Ishikawa (cell line): ENCODE data around the gene SRP14.

ENCODE experiments used
- CEBPB ChIP-seq: IDR thresholded peaks from 2 replicates; pipeline ENCODE4 v1.6.1; 2012
- CREB1 ChIP-seq: IDR thresholded peaks from 2 replicates; pipeline ENCODE4 v1.6.1; 2012; ENCODE audit warnings: low read depth
- EGR1 ChIP-seq: IDR thresholded peaks from 2 replicates; pipeline ENCODE4 v1.6.1; 2012
- EP300 ChIP-seq: IDR thresholded peaks from 2 replicates; pipeline ENCODE4 v1.6.1; 2012; ENCODE audit warnings: borderline replicate concordance
- FOXM1 ChIP-seq: IDR thresholded peaks from 2 replicates; pipeline ENCODE4 v1.6.1; 2012; ENCODE audit warnings: low read depth, borderline replicate concordance
- MAX ChIP-seq: IDR thresholded peaks from 2 replicates; pipeline ENCODE4 v1.6.1; 2012
- NFIC ChIP-seq: IDR thresholded peaks from 2 replicates; pipeline ENCODE4 v1.6.1; 2012
- RAD21 ChIP-seq: IDR thresholded peaks from 2 replicates; pipeline ENCODE4 v1.6.1; 2012; ENCODE audit warnings: low read depth
- REST ChIP-seq: IDR thresholded peaks from 2 replicates; pipeline ENCODE4 v1.6.1; 2012; ENCODE audit warnings: low read depth, mild to moderate bottlenecking
- TAF1 ChIP-seq: IDR thresholded peaks from 2 replicates; pipeline ENCODE4 v1.6.1; 2012; ENCODE audit warnings: low read depth, mild to moderate bottlenecking
- TCF12 ChIP-seq: IDR thresholded peaks from 2 replicates; pipeline ENCODE4 v1.6.1; 2012; ENCODE audit warnings: low read depth
- TEAD4 ChIP-seq: IDR thresholded peaks from 2 replicates; pipeline ENCODE4 v1.6.1; 2012
- USF1 ChIP-seq: IDR thresholded peaks from 2 replicates; pipeline ENCODE4 v1.6.1; 2012
- YY1 ChIP-seq: IDR thresholded peaks from 2 replicates; pipeline ENCODE4 v1.6.1; 2012; ENCODE audit warnings: low read depth
- ZBTB7A ChIP-seq: IDR thresholded peaks from 2 replicates; pipeline ENCODE4 v1.6.1; 2012; ENCODE audit warnings: low read depth

The SRP14 gene

GRCh38 chr15:40052604-40053003 is 13.6 kb upstream of the SRP14 start:
- TF ChIP-seq TEAD4 (no peak), CREB1 (no peak), USF1 (no peak), YY1 (no peak), EP300 (no peak), ZBTB7A (no peak), FOXM1 (no peak)

GRCh38 chr15:40051616-40052415 is 12.8 kb upstream of the SRP14 start:
- TF ChIP-seq RAD21: no peak
- no peak for TF ChIP-seq TEAD4
- no peak for TF ChIP-seq CREB1
- no peak for TF ChIP-seq NFIC
- TF ChIP-seq YY1: no peak
- no peak for TF ChIP-seq ZBTB7A
- TF ChIP-seq MAX: no peak
- no peak for TF ChIP-seq REST
- TF ChIP-seq TAF1: no peak
- no peak for TF ChIP-seq EGR1
- no peak for TF ChIP-seq CEBPB
- TF ChIP-seq EP300: no peak
- TF ChIP-seq FOXM1: no peak
- TF ChIP-seq TCF12: no peak
- TF ChIP-seq USF1: no peak

- TF ChIP-seq EGR1: no peak
- no peak for TF ChIP-seq RAD21
- no peak for TF ChIP-seq FOXM1
- TF ChIP-seq EP300: no peak
- no peak for TF ChIP-seq TAF1
- TF ChIP-seq CREB1: no peak
- TF ChIP-seq YY1: no peak
- TF ChIP-seq MAX: no peak
- no peak for TF ChIP-seq ZBTB7A
- TF ChIP-seq CEBPB: no peak
- TF ChIP-seq REST: no peak
- TF ChIP-seq TEAD4: no peak
- TF ChIP-seq USF1: no peak
- no peak for TF ChIP-seq NFIC
Measured at GRCh38 chr15:40050788-40051470, 11.9 kb upstream of the SRP14 start.

GRCh38 chr15:40048926-40049475 is 10.0 kb upstream of the SRP14 start:
- TF ChIP-seq CEBPB (no peak), CREB1 (no peak), EGR1 (no peak), RAD21 (no peak), NFIC (no peak), YY1 (no peak)
